A549 (cell line): Measurements from ENCODE around the gene SEMA5B.

Experiments used
- CTCF ChIP-seq: fragments of >200 bp; sonication (Bioruptor Twin); formaldehyde crosslinking; IDR thresholded peaks from 3 replicates; pipeline ENCODE4 v1.5.1; 2016
- FOSB ChIP-seq: fragments of 250-450 bp; sonication (Bioruptor Pico); IDR thresholded peaks from 2 replicates; pipeline ENCODE4 v1.5.0; 2020; ENCODE audit warnings: mild to moderate bottlenecking, moderate library complexity
- HDAC2 ChIP-seq: fragments of 200-600 bp; sonication (generic); IDR thresholded peaks from 2 replicates; pipeline ENCODE4 v1.6.1; 2016
- HMGXB4 ChIP-seq: fragments of 250-450 bp; sonication (Bioruptor Pico); IDR thresholded peaks from 2 replicates; pipeline ENCODE4 v1.5.0; 2021; ENCODE audit warnings: mild to moderate bottlenecking, moderate library complexity, borderline replicate concordance
- HOXA7 ChIP-seq: fragments of 250-450 bp; sonication (Bioruptor Pico); IDR thresholded peaks from 2 replicates; pipeline ENCODE4 v1.5.0; 2020; ENCODE audit warnings: mild to moderate bottlenecking, moderate library complexity
- JUN ChIP-seq, 2 experiments: fragments of >200 bp; sonication (Bioruptor Twin); formaldehyde crosslinking; IDR thresholded peaks; 2 replicates in 1 of 2; 3 replicates in 1 of 2; pipeline ENCODE4 v1.6.1; 2016 to 2017
- MAX ChIP-seq: IDR thresholded peaks from 2 replicates; pipeline ENCODE4 v1.6.1; 2012
- MYC ChIP-seq: IDR thresholded peaks from 2 replicates; pipeline ENCODE4 v1.6.1; 2012; ENCODE audit warnings: mild to moderate bottlenecking, inconsistent platforms, low read length, improper control_type of control experiment, borderline replicate concordance
- POLR2A ChIP-seq: IDR thresholded peaks from 2 replicates; pipeline ENCODE4 v1.6.1; 2012; ENCODE audit warnings: mild to moderate bottlenecking, low read length
- RAD21 ChIP-seq, 2 experiments: fragments of >200 bp in 1 of 2; sonication (Bioruptor Twin) in 1 of 2; formaldehyde crosslinking in 1 of 2; IDR thresholded peaks in 1 of 2; conservative IDR thresholded peaks in 1 of 2; 2 replicates in 1 of 2; 3 replicates in 1 of 2; pipeline ENCODE4 v1.6.1; 2012 to 2018; ENCODE audit warnings: inconsistent platforms in 1 of 2
- SMC3 ChIP-seq: fragments of >200 bp; sonication (Bioruptor Twin); formaldehyde crosslinking; IDR thresholded peaks from 3 replicates; pipeline ENCODE4 v1.6.1; 2018; ENCODE audit warnings: inconsistent platforms

GRCh38 chr3:123068601-123069381 is 41.2 kb upstream of the SEMA5B start:
- no peak for TF ChIP-seq FOSB (CRISPR knock-in tag)
- TF ChIP-seq HDAC2: no peak
- no peak for TF ChIP-seq JUN (IDR thresholded peaks at IDR 0.05)
- no peak for TF ChIP-seq CTCF
- no peak for TF ChIP-seq MYC
- no peak for TF ChIP-seq HOXA7 (CRISPR knock-in tag)
- TF ChIP-seq POLR2A: no peak
- no peak for TF ChIP-seq RAD21 (conservative IDR thresholded peaks at IDR 0.05 in 1 of 2, IDR thresholded peaks at IDR 0.05 in 1 of 2)
- no peak for TF ChIP-seq SMC3
- TF ChIP-seq MAX: no peak
- TF ChIP-seq HMGXB4 (CRISPR knock-in tag): no peak
